HCT116 (cell line): ENCODE data around the gene PIK3CD. TPM values are rescaled to one million over a fixed set of nuclear protein-coding genes. Genes with fewer than 3 reads are reported as not detected.

Experiments
- ATAC-seq: fragments of 200-7000 bp; cut with Tn5 transposase; 2 replicates; pipeline ENCODE4 v1.9.1; 2020; ENCODE audit warnings: mild to moderate bottlenecking, moderate library complexity
- BruUV-seq: library from RNA; stranded (reverse); fragments of 400-500 nt; replicated peaks from 2 replicates; lab custom pipeline; 2021; lab: Mats Ljungman, UMichigan
- CTCF ChIA-PET: fragments of 300-600 bp; sonication (Branson Sonifier 250); formaldehyde crosslinking; loops from one replicate; lab custom pipeline; 2021; ENCODE audit warnings: antibody characterized with exemption; lab: Charles Lee
- POLR2A ChIA-PET: fragments of 300-600, 350-600 bp; sonication (Branson Sonifier 250); formaldehyde crosslinking; loops from one replicate; lab custom pipeline; 2021; ENCODE audit warnings: antibody characterized with exemption; lab: Charles Lee
- RAD21 ChIA-PET, 2 experiments: fragments of 300-600 bp; sonication (Branson Sonifier 250); formaldehyde crosslinking; loops; one replicate each; lab custom pipeline; 2023; ENCODE audit warnings: low total read pairs in 2 of 2; ENCODE audit not compliant: uncharacterized antibody in 2 of 2, unreplicated experiment in 2 of 2, low non-redundant PET in 1 of 2; lab: Charles Lee
- DNase-seq: peaks from one replicate; pipeline ENCODE4 v3.0.0-alpha.2; 2010; ENCODE audit warnings: low read depth, low spot score
- H2AFZ ChIP-seq: fragments of 200-600 bp; shearing (Covaris generic), sonication (generic); 2 replicates; pipeline ENCODE4 v1.6.1; 2017; ENCODE audit warnings: low read depth, mixed run types, mixed read lengths, antibody characterized with exemption, low read length; ENCODE audit not compliant: poor library complexity, severe bottlenecking
- H3K27ac ChIP-seq: 2 replicates; pipeline ENCODE4 v1.5.1; 2012; ENCODE audit warnings: low read depth, low read length
- H3K27me3 ChIP-seq: fragments of 200-600 bp; sonication (generic); 2 replicates; pipeline ENCODE4 v1.6.1; 2016; ENCODE audit warnings: mixed run types, low read length, mixed read lengths; ENCODE audit not compliant: insufficient read depth
- H3K36me3 ChIP-seq, 2 experiments: fragments of 200-500 bp in 1 of 2; fragments of 200-600 bp in 1 of 2; sonication (Bioruptor generic) in 1 of 2; sonication (generic) in 1 of 2; 2 replicates each; pipeline versions ENCODE4 v1.5.1 to v1.6.1; 2014 to 2016; ENCODE audit warnings: low read length in 2 of 2, inconsistent platforms in 1 of 2, mixed read lengths in 1 of 2, mixed run types in 1 of 2; ENCODE audit not compliant: insufficient read depth in 2 of 2, control insufficient read depth in 1 of 2
- H3K4me1 ChIP-seq, 2 experiments: fragments of 200-600 bp in 1 of 2; sonication (generic) in 1 of 2; 2 replicates each; pipeline versions ENCODE4 v1.5.1 to v1.6.1; 2012 to 2017; ENCODE audit warnings: low read length in 2 of 2, inconsistent platforms in 1 of 2, mild to moderate bottlenecking in 1 of 2, mixed read lengths in 1 of 2, mixed run types in 1 of 2, moderate library complexity in 1 of 2; ENCODE audit not compliant: insufficient read depth in 2 of 2, control insufficient read depth in 1 of 2
- H3K4me2 ChIP-seq: fragments of 200-600 bp; sonication (generic); 2 replicates; pipeline ENCODE4 v1.6.1; 2017; ENCODE audit warnings: mixed run types, low read length, mixed read lengths
- H3K4me3 ChIP-seq, 2 experiments: fragments of 200-600 bp in 1 of 2; sonication (generic) in 1 of 2; replicated peaks in 1 of 2; 2 replicates each; pipeline ENCODE4 v1.5.1; 2011 to 2016; ENCODE audit warnings: low read length in 2 of 2, control low read depth in 1 of 2, low read depth in 1 of 2, mild to moderate bottlenecking in 1 of 2, mixed read lengths in 1 of 2, mixed run types in 1 of 2
- H3K79me2 ChIP-seq: fragments of 200-600 bp; sonication (generic); 2 replicates; pipeline ENCODE4 v1.6.1; 2017; ENCODE audit warnings: mild to moderate bottlenecking, mixed run types, low read length, moderate library complexity, mixed read lengths; ENCODE audit not compliant: insufficient read depth
- H3K9ac ChIP-seq: fragments of 200-600 bp; sonication (generic); 2 replicates; pipeline ENCODE4 v1.6.1; 2016; ENCODE audit warnings: low read length, mixed read lengths
- H3K9me2 ChIP-seq: fragments of 200-600 bp; sonication (generic), shearing (Covaris generic); 2 replicates; pipeline ENCODE4 v1.6.1; 2017; ENCODE audit warnings: mixed run types, mild to moderate bottlenecking, moderate library complexity; ENCODE audit not compliant: insufficient read depth
- H3K9me3 ChIP-seq, 2 experiments: fragments of 200-500 bp in 1 of 2; fragments of 200-600 bp in 1 of 2; sonication (Bioruptor generic) in 1 of 2; sonication (generic) in 1 of 2; 2 replicates each; pipeline ENCODE4 v1.6.1; 2014 to 2017; ENCODE audit warnings: low read length in 2 of 2, mixed read lengths in 2 of 2, inconsistent platforms in 1 of 2, low read depth in 1 of 2, mild to moderate bottlenecking in 1 of 2, mixed run types in 1 of 2, moderate library complexity in 1 of 2; ENCODE audit not compliant: control insufficient read depth in 1 of 2, insufficient read depth in 1 of 2
- H4K20me1 ChIP-seq: fragments of 200-600 bp; sonication (generic), shearing (Covaris generic); 2 replicates; pipeline ENCODE4 v1.6.1; 2017; ENCODE audit warnings: mixed run types, mild to moderate bottlenecking, moderate library complexity; ENCODE audit not compliant: insufficient read depth
- ELF1 ChIP-seq: IDR thresholded peaks from 2 replicates; pipeline ENCODE4 v1.6.1; 2012; ENCODE audit warnings: low read depth, borderline replicate concordance
- EZH2 ChIP-seq: fragments of 200-600 bp; sonication (generic); IDR thresholded peaks from 2 replicates; pipeline ENCODE4 v1.6.1; 2017; ENCODE audit warnings: antibody characterized with exemption, mixed run types
- JUND ChIP-seq: IDR thresholded peaks from 2 replicates; pipeline ENCODE4 v1.6.1; 2012
- POLR2AphosphoS5 ChIP-seq: IDR thresholded peaks from 2 replicates; pipeline ENCODE4 v1.6.1; 2011; ENCODE audit warnings: mild to moderate bottlenecking, low read depth, low read length, moderate library complexity
- SIN3A ChIP-seq: IDR thresholded peaks from 2 replicates; pipeline ENCODE4 v1.6.1; 2012; ENCODE audit warnings: low read depth
- SP1 ChIP-seq: IDR thresholded peaks from 2 replicates; pipeline ENCODE4 v1.6.1; 2012; ENCODE audit warnings: low read depth
- ZFX ChIP-seq: fragments of 450-650 bp; IDR thresholded peaks from 2 replicates; pipeline ENCODE4 v1.6.1; 2017
- ZNF274 ChIP-seq: fragments of 200-500 bp; sonication (Bioruptor generic); IDR thresholded peaks from 2 replicates; pipeline ENCODE4 v1.6.1; 2014; ENCODE audit warnings: mild to moderate bottlenecking, low read depth, low read length, inconsistent platforms
- intact Hi-C: fragments of 100-400 bp; cut with micrococcal nuclease; formaldehyde crosslinking; loops from 2 replicates; pipeline ENCODE4 v1.10.0; 2022
- total RNA-seq: library from RNA; stranded (reverse); gene quantifications from one replicate; pipeline ENCODE4 v1.2.1, GENCODE V29; 2021; ENCODE audit not compliant: unreplicated experiment
- TF ChIP-seq, protein P1 (sequence below), 3 experiments: fragments of 200-600 bp in 1 of 3; sonication (generic) in 1 of 3; IDR thresholded peaks in 2 of 3; conservative IDR thresholded peaks in 1 of 3; 2 replicates each; pipeline ENCODE4 v1.5.1; 2012 to 2017; ENCODE audit warnings: low read depth in 2 of 3, low read length in 2 of 3, antibody characterized with exemption in 1 of 3, borderline replicate concordance in 1 of 3, control low read depth in 1 of 3, mild to moderate bottlenecking in 1 of 3, mixed read lengths in 1 of 3, mixed run types in 1 of 3, moderate library complexity in 1 of 3; ENCODE audit not compliant: insufficient read depth in 1 of 3

The PIK3CD gene
- total RNA-seq, 1 experiment from 2014 or later = 9.2 TPM

DNA sequence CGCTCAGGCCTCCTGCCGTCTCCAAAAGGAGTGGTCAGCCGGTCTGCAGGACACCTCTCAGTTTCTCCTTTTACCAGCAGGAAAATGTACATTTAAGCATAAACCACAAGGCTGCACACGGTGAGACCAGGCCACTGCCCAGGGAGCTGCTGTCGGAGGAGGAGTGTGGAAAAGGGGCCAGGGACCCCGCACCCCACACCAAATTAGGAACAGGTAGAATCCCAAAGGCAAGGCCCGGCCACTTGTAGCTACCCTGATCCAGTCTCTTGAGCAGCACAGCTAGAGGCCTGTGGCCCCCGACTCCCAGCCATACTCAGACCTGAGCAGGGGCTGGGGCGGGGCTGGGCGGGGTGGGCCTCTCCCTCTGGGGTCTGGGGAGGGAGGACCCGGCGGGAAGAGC lies 78.0 kb downstream of the PIK3CD start:
- no peak for DNase-seq
- no peak overlapping the region for H3K9ac ChIP-seq
- H3K27ac ChIP-seq = no peak overlapping the region
- CTCF ChIA-PET = no interaction called here
- H3K79me2 ChIP-seq = no peaks in the 10 kb centered on the region
- no TSS peak for BruUV-seq
- H3K27me3 ChIP-seq = no peaks in the 10 kb centered on the region
- peaks cover 34 to 38% of the 10 kb centered on the region in 2 experiments for H3K36me3 ChIP-seq
- no peaks in the 10 kb centered on the region for H3K9me2 ChIP-seq
- no peak for ATAC-seq
- POLR2A ChIA-PET = no interaction called here
- H3K4me2 ChIP-seq = no peak overlapping the region
- H2AFZ ChIP-seq = no peak overlapping the region
- no peaks in the 10 kb centered on the region for H3K9me3 ChIP-seq
- RAD21 ChIA-PET = no interaction called here
- H3K4me3 ChIP-seq = no peak overlapping the region
- H3K4me1 ChIP-seq = 0 out of 4 replicates have a peak, but pooled peaks cover 0 to 3% of the 10 kb centered on the region in 2 experiments
- intact Hi-C loops = no loop called here
- TF ChIP-seq ZFX = no peak
- TF ChIP-seq ELF1 = no peak
- no peak for TF ChIP-seq ZNF274
- no peak for TF ChIP-seq POLR2AphosphoS5
- TF ChIP-seq SP1 = no peak
- TF ChIP-seq JUND = no peak
- TF ChIP-seq, protein P1, sequence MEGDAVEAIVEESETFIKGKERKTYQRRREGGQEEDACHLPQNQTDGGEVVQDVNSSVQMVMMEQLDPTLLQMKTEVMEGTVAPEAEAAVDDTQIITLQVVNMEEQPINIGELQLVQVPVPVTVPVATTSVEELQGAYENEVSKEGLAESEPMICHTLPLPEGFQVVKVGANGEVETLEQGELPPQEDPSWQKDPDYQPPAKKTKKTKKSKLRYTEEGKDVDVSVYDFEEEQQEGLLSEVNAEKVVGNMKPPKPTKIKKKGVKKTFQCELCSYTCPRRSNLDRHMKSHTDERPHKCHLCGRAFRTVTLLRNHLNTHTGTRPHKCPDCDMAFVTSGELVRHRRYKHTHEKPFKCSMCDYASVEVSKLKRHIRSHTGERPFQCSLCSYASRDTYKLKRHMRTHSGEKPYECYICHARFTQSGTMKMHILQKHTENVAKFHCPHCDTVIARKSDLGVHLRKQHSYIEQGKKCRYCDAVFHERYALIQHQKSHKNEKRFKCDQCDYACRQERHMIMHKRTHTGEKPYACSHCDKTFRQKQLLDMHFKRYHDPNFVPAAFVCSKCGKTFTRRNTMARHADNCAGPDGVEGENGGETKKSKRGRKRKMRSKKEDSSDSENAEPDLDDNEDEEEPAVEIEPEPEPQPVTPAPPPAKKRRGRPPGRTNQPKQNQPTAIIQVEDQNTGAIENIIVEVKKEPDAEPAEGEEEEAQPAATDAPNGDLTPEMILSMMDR (IDR thresholded peaks at IDR 0.05 in 2 of 3, conservative IDR thresholded peaks at IDR 0.05 in 1 of 3; ENCODE audit: borderline replicate concordance in 1 of 3, insufficient read depth in 1 of 3, low read depth in 2 of 3, low read length in 2 of 3) = no peak
- TF ChIP-seq SIN3A = no peak
- TF ChIP-seq EZH2 = no peak
- no peaks in the 10 kb centered on the region for H4K20me1 ChIP-seq
